ENCODE measurements around the gene EN1.

The EN1 gene

DNA sequence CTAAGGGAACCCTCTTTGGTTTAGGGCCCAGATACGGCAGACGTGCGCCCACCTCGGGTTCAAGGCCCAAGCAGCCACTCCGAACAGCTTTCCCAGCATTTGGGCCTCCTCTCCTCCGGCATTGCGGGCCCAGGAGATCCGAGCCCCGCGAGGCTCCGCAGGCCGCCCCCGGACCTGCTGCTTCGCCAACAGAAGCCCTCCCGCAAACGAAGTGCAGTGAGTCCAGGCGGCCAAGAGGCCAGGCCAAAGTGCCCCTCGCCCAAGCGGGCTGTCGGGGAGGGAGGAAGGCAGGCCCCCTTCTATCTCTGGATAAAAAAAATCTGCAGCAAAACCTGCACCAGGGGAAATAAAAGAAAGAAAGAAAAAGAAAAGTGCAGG is 6.0 kb downstream of the EN1 start:
- no peak overlapping the region for H3K27ac ChIP-seq (ENCODE audit: low read depth, low read length)
- peaks cover 100% of the 10 kb centered on the region for H3K27me3 ChIP-seq (ENCODE audit: insufficient read depth, low read length)
- no peak overlapping the region for H3K4me3 ChIP-seq (ENCODE audit: low read length)
- H3K9ac ChIP-seq (ENCODE audit: low read depth, low read length): no peak overlapping the region
- peaks cover 23% of the 10 kb centered on the region for H3K4me1 ChIP-seq (ENCODE audit: insufficient read depth, low read length)
- no peaks in the 10 kb centered on the region for H3K9me3 ChIP-seq (ENCODE audit: insufficient read depth, low read depth, low read length)
- 6% methylated on average over 20 of the region's 20 CpGs for WGBS
- H3K36me3 ChIP-seq (ENCODE audit: insufficient read depth, low read length): no peaks in the 10 kb centered on the region

DNA sequence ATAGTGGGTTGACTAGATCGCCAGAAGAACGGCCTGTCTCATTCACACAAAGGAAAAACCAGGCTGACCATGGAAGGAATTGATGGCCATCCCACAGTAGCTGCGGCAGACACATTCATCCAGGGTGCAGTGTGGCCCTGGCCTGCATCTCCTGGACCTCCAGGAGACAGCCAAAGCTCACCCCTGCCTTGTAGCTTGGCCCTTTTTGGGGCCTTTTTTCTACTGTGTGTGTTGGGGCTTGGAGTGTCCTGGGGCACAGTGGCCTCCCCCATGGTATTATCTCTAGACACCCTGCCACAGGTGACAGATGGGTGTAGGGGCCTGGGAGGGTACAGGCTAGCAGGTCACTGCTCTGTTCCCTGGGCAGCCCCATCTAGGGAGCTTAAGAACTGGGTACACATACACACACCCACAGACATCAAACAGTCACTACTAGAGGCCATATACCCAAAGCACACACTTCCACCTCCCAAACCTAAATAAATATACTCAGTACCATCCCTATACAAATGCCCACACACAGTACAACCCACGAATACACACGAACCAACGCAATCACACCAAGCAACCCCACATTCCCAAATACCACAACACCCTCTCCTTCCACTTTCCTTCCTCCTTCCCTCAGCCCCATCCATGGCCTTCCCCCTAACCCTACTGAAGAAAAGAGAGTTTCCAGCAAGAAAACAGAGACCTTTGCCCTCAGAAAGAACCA is 8.6 kb downstream of the EN1 start:
- whole genome bisulfite sequencing: 77% methylated on average over 6 of the region's 6 CpGs
- Histone ChIP-seq H3K4me3 (ENCODE audit: low read length) (no peak overlapping the region), H3K36me3 (ENCODE audit: insufficient read depth, low read length) (no peaks in the 10 kb centered on the region), H3K4me1 (ENCODE audit: insufficient read depth, low read length) (peaks cover 25% of the 10 kb centered on the region), H3K9me3 (ENCODE audit: insufficient read depth, low read depth, low read length) (no peaks in the 10 kb centered on the region), H3K27ac (ENCODE audit: low read depth, low read length) (no peak overlapping the region), H3K9ac (ENCODE audit: low read depth, low read length) (no peak overlapping the region), H3K27me3 (ENCODE audit: insufficient read depth, low read length) (peaks cover 100% of the 10 kb centered on the region)

DNA sequence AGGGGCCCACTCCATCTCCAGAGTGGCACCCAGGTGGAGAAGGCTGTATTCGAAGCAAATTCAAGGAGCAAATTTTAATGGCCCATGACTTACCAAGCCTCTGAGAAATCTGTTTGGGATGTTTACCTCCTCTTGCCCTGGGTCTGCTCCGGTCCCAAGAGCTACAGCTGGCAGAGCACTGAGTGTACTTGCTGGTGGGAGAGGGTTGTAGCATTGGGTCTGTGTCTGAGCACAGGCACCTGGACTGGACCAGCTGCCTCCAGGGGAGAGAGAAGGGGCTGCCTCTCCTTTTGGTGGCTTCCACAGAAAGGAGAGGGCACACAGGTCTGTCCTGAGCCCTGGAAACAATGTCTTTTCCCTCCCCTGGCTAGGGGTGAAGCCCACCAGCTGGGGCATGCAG is 9.8 kb downstream of the EN1 start:
- no peak overlapping the region for H3K4me3 ChIP-seq (ENCODE audit: low read length)
- H3K9me3 ChIP-seq (ENCODE audit: insufficient read depth, low read depth, low read length): no peaks in the 10 kb centered on the region
- no peak overlapping the region for H3K9ac ChIP-seq (ENCODE audit: low read depth, low read length)
- no peaks in the 10 kb centered on the region for H3K36me3 ChIP-seq (ENCODE audit: insufficient read depth, low read length)
- peaks cover 100% of the 10 kb centered on the region for H3K27me3 ChIP-seq (ENCODE audit: insufficient read depth, low read length)
- H3K27ac ChIP-seq (ENCODE audit: low read depth, low read length): no peak overlapping the region
- 78% methylated on average over 2 of the region's 2 CpGs for WGBS
- peaks cover 31% of the 10 kb centered on the region for H3K4me1 ChIP-seq (ENCODE audit: insufficient read depth, low read length)

DNA sequence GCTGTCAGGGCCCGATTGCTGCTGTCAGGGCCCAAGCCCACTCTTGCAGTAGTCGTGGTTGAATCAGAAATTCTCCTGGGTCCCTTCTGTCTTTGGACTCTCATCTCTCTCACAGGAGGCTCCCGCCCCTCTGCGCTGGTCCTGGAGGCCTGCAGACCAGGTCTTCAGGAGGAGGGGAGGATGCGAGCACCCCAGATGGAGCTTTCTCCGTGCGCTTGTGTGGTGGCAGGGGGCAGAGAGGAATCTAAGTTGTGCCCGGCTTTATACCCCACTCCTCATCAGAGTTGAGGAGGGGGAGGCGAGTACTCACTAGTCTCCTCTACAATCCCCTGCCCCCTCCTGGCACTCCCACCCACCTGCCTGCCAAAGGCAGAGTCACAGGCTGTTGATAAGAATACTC is 10.4 kb downstream of the EN1 start:
- Histone ChIP-seq H3K9me3 (ENCODE audit: insufficient read depth, low read depth, low read length) (no peaks in the 10 kb centered on the region), H3K9ac (ENCODE audit: low read depth, low read length) (no peak overlapping the region), H3K4me1 (ENCODE audit: insufficient read depth, low read length) (peaks cover 35% of the 10 kb centered on the region), H3K36me3 (ENCODE audit: insufficient read depth, low read length) (no peaks in the 10 kb centered on the region), H3K27ac (ENCODE audit: low read depth, low read length) (no peak overlapping the region), H3K27me3 (ENCODE audit: insufficient read depth, low read length) (peaks cover 100% of the 10 kb centered on the region), H3K4me3 (ENCODE audit: low read length) (no peak overlapping the region)
- 14% methylated on average over 9 of the region's 9 CpGs for WGBS

DNA sequence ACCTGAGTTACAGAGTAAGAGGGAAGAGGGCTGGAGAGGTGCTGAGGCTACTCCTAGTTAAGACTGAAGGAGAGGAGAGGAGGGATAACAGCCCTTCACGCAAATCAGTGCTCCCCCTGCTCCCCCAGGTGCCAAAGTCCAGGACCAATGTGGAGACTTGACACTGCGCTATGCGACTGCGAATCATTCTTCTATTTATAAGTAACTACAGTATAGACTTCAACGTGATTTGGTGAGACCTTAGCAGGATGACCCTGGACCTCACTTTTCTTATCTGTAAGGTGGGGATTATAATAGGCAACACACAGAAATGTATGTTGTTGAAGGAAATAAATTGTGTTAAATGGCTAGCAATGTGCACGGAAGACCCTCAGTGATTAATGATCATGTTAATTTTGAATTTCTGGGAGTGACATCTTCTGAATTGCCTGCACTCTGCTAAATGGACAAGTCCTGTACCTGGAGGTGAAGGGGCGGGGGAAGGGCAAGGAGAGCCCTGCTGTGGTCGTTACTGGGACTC is 11.0 kb downstream of the EN1 start:
- Histone ChIP-seq H3K9me3 (ENCODE audit: insufficient read depth, low read depth, low read length) (no peaks in the 10 kb centered on the region), H3K9ac (ENCODE audit: low read depth, low read length) (no peak overlapping the region), H3K4me3 (ENCODE audit: low read length) (peak overlapping the region; percentile 45), H3K36me3 (ENCODE audit: insufficient read depth, low read length) (no peaks in the 10 kb centered on the region), H3K27me3 (ENCODE audit: insufficient read depth, low read length) (peaks cover 100% of the 10 kb centered on the region), H3K4me1 (ENCODE audit: insufficient read depth, low read length) (peaks cover 35% of the 10 kb centered on the region), H3K27ac (ENCODE audit: low read depth, low read length) (no peak overlapping the region)
- WGBS: 10% methylated on average over 5 of the region's 8 CpGs

DNA sequence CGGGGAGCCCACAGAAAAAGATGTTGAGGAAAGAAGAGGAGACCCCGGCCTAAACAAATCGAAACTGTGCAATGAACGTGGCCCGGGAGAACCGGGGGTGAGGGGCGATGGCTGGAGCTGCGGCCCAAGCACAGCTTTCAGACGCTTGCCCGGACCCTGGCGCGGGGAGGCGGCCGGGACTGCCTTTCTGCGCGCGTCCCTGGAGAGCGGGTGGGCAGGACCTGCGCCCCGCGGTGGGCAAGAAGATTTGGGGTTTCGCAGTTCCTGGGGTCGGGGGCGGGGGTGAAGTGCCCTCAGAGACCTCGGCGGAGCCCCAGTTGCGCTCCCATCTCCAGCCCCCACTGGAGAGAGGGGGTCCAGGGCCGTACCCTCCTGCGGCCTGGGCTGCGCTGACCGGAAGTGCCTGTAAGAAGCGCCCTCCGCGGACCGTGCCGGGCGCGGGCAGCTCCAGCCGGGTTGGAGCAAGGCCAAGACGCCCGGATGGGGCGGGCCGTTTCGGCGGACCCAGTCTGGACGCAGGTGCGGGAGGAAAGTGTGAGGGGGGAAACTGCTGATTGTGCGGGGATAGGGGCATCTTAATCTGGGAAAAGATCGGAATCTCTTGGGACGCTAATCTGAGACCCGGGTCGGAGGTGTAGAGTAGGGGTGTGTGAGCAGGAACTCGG is 11.6 kb downstream of the EN1 start:
- Histone ChIP-seq H3K4me3 (ENCODE audit: low read length) (peak overlapping the region; percentile 45), H3K9me3 (ENCODE audit: insufficient read depth, low read depth, low read length) (no peaks in the 10 kb centered on the region), H3K27ac (ENCODE audit: low read depth, low read length) (no peak overlapping the region), H3K27me3 (ENCODE audit: insufficient read depth, low read length) (peaks cover 100% of the 10 kb centered on the region), H3K4me1 (ENCODE audit: insufficient read depth, low read length) (peaks cover 35% of the 10 kb centered on the region), H3K36me3 (ENCODE audit: insufficient read depth, low read length) (no peaks in the 10 kb centered on the region), H3K9ac (ENCODE audit: low read depth, low read length) (no peak overlapping the region)
- WGBS: under 1% methylated on average over 53 of the region's 53 CpGs

DNA sequence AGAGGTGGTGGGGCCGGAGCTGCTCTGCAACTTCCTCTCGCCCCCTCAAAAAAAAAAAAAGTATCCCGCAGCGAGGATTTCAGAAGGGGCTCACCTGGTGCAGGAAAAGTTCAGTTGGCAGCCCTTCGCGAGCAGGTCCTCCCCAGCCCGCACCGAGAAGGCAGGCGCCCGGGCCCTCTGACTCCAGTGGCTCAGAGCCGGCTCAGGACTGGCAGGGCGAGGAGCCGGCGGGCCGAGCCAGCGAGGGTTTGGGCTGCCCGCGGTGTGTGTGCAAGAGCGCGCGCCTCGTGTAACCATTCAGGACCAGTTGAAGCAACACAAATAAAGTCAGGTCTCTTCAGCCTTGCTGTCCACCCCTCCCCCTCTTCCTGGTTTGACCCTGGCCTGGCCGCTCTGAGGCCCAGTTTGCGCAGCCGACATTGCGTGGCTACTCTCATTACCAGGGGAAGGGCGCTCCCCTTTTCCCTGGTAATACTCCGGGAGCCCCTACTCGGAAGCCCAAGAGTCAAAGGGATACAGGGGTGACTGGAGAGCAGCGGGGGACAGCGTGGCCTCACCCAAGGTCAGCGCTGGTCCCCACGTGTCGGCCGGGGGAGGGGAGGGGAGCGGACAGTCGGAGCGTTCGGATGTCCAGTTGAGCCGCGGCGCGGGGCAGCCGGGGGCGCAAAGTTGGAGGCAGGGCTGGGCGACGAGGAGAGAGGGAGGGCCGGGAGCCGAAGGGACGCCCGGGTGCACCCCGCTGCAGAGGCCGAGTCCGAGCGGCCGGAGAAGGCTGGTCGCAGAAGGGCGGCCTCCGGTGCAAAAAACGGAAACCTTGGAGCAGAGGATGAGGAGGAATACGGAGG is 12.3 kb downstream of the EN1 start:
- Histone ChIP-seq H3K27me3 (ENCODE audit: insufficient read depth, low read length) (peaks cover 100% of the 10 kb centered on the region), H3K4me1 (ENCODE audit: insufficient read depth, low read length) (peaks cover 35% of the 10 kb centered on the region), H3K36me3 (ENCODE audit: insufficient read depth, low read length) (no peaks in the 10 kb centered on the region), H3K9ac (ENCODE audit: low read depth, low read length) (no peak overlapping the region), H3K4me3 (ENCODE audit: low read length) (peak overlapping the region; percentile 45), H3K27ac (ENCODE audit: low read depth, low read length) (no peak overlapping the region), H3K9me3 (ENCODE audit: insufficient read depth, low read depth, low read length) (no peaks in the 10 kb centered on the region)
- 1% methylated on average over 61 of the region's 61 CpGs for WGBS

DNA sequence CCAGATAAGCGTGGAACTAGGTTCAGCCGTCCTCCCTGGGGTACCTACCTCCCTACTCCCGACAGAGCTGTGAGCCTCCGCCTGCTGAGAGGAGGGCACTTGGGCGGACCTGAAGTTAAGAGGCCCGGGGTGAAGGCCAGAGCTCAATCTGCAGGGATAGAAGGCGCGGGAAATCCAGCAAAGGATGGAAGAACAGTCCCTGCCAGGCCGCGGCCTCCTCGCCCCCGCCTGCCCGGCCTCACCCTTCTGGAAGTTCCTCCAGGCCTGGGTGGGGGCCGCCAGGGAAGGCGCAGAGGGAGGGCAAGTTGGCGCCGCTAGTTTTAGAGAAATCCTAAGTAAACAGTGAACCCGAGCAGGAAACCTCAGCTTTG is 13.0 kb downstream of the EN1 start:
- H3K4me3 ChIP-seq (ENCODE audit: low read length): peak overlapping the region; percentile 45
- WGBS: 1% methylated on average over 18 of the region's 18 CpGs
- H3K27ac ChIP-seq (ENCODE audit: low read depth, low read length): no peak overlapping the region
- no peaks in the 10 kb centered on the region for H3K9me3 ChIP-seq (ENCODE audit: insufficient read depth, low read depth, low read length)
- H3K36me3 ChIP-seq (ENCODE audit: insufficient read depth, low read length): no peaks in the 10 kb centered on the region
- H3K9ac ChIP-seq (ENCODE audit: low read depth, low read length): no peak overlapping the region
- H3K27me3 ChIP-seq (ENCODE audit: insufficient read depth, low read length): peaks cover 100% of the 10 kb centered on the region
- H3K4me1 ChIP-seq (ENCODE audit: insufficient read depth, low read length): peaks cover 35% of the 10 kb centered on the region

DNA sequence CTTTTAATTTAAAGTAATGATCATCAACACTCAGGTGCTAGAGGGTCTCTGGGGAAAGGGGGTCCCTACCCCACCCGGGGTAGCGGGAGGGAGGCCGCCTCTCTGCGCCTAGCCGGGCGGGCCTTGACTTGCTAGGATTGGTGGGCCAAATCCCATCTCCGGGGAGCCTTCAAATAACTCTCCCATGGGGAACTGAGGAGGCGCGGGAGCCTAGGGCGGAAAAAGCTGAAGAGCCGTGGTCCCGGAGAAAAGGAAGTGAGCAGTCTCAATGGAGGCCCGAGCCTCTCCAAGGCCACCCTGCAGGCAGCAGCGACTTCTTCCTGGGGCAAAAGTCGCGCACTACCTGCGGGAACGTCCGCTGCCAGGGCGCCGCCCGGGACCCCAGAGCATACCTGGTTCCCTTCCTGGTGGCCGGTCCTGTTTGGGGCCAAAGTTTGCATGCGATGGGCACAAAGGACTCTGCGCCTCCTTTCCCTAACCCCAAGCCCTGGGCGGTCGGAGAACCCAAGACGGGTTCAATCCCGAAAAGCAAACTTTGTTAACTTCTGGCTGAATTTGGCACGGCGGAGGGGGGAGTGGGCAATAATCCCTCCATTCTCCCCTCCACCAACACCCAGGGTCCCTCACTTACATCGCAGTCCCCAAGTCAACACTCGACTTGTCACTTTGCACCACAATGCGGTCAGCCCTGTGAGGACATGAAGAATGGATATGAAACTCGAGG is 13.6 kb downstream of the EN1 start:
- no peak overlapping the region for H3K27ac ChIP-seq (ENCODE audit: low read depth, low read length)
- H3K4me3 ChIP-seq (ENCODE audit: low read length): peak overlapping the region; percentile 45
- H3K27me3 ChIP-seq (ENCODE audit: insufficient read depth, low read length): peaks cover 100% of the 10 kb centered on the region
- WGBS: 2% methylated on average over 35 of the region's 35 CpGs
- H3K4me1 ChIP-seq (ENCODE audit: insufficient read depth, low read length): peaks cover 35% of the 10 kb centered on the region
- no peaks in the 10 kb centered on the region for H3K9me3 ChIP-seq (ENCODE audit: insufficient read depth, low read depth, low read length)
- no peak overlapping the region for H3K9ac ChIP-seq (ENCODE audit: low read depth, low read length)
- H3K36me3 ChIP-seq (ENCODE audit: insufficient read depth, low read length): no peaks in the 10 kb centered on the region

DNA sequence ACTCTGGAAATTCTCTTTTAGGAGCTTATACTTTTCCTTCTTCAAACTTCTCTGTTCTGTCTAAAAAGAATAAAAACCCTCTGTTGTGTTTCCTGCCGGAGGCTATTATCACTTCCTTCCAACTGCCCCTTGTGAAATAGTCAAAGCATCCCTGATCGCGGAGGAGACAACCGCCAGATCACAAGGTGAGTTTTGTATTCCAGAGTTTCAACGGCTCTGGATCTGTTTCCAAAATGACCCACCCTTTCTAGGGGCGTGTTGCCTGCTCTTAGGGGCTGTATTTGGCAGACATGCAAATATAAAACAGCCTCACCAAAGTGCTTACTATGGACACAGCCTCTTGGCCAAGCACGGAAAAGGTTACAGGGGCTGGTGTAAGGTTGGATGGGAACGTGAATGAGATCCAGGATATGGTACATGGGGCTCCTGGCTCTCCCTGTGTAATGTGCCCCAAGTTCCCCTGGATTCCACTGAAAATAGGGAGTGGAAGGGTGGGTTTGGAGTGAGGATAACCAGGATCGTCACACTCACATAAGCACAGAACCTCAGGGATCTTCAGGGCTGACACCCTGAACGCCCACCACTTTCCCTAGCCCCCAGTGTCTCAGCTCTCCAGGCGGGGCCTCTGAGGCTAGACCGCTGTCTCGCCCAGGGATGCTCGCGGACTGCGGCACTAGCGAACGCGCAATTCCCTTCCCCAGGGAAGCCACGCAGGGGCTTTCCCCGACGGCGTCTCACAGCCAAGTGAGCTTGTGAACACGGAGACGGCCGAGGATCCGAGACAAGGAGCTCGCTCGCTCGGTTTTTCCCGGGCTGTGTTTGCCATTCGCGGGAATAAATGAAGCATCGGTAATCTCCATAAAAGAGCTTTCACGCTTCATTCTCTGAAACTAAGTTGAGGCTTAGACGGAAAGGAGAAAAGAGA is 14.4 kb downstream of the EN1 start:
- Histone ChIP-seq H3K4me1 (ENCODE audit: insufficient read depth, low read length) (peaks cover 35% of the 10 kb centered on the region), H3K9ac (ENCODE audit: low read depth, low read length) (no peak overlapping the region), H3K27ac (ENCODE audit: low read depth, low read length) (no peak overlapping the region), H3K27me3 (ENCODE audit: insufficient read depth, low read length) (peaks cover 98% of the 10 kb centered on the region), H3K36me3 (ENCODE audit: insufficient read depth, low read length) (no peaks in the 10 kb centered on the region), H3K9me3 (ENCODE audit: insufficient read depth, low read depth, low read length) (no peaks in the 10 kb centered on the region), H3K4me3 (ENCODE audit: low read length) (peak overlapping the region; percentile 45)
- WGBS: 3% methylated on average over 34 of the region's 36 CpGs

Measured in HUES64 (cell line).